Raji (cell line): ENCODE results near the gene AGPAT4.

Experiments used
- POLR2A ChIP-seq: IDR thresholded peaks from 2 replicates; pipeline ENCODE4 v1.6.1; 2011; ENCODE audit warnings: low read depth, low read length, control low read depth; ENCODE audit not compliant: insufficient read depth

The AGPAT4 gene

DNA sequence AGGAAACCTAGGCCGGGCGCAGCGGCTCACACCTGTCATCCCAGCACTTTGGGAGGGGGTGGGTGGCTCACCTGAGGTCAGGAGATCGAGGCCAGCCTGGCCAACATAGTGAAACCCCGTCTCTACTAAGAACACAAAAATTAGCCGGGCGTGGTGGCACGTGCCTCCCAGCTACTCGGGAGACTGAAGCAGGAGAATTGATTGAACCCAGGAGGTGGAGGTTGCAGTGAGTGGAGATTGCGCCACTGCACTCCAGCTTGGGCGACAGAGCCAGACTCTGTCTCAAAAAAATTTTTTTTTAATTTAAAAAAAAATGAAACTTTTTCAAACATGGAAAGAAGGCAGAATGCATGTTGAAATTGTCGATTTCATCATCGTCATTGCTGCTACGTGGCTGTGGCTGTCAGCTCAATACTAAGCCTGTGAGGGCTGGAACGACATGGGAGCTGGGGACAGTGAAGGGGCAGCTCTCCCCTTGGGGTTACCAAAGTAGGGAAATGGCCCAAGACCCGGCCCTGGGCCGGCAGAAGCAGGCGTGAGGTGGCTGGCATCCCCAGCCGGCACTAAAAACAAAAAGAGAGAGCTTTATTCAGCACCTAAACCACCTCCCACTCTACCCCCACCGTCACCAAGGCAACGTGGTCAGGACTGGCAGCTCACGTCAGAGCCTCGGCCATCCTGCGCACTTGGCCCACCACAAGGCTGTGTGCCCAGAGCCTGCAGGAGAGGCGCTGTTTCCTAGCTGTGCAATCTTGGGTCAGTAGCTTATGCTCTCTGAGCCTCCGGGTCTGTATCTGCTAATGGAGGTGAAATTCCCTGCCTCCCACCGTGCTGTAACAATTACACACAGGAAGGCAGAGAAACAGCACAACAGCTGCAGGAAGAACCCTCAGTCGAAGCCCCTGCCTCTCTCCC lies 30.8 kb downstream of the AGPAT4 start:
- no peak for TF ChIP-seq POLR2A

DNA sequence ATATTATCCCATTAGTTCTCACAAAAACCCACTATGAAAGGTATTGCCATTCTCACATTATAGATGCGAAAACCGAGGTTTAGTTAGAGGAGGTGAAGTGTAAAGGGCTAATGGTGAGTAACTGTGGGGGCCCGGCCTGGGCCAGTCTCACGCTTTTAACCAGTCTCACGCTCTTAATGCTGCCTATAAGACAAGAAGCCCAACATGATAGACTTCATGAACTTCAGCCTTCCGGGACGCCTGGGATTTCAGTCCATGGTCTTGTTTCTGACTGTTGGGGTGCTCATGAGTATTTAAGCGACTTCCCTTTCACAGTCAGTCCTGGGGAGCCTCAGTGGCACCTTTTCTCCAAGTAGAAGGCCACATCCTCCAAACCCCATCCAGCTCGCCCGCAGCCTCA lies 31.7 kb downstream of the AGPAT4 start:
- no peak for TF ChIP-seq POLR2A

DNA sequence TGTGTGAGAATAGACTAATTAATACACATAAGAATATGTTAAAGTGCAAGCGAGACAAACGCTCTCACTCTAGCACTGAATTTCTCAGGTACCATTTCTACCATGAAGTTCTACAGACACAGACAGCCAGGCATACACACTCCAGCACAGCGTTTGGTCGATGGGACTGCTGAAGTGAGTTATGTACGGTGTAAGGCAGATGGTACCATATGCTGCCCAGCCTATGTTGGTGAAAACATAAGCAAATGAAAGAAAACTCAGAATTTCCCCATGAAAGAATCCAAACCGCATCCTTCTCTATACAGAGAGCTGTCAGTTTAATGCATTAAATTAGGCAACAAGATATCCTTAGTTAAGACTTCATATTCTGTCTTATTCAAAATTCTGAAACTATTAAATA lies 34.9 kb downstream of the AGPAT4 start:
- TF ChIP-seq POLR2A: no peak

DNA sequence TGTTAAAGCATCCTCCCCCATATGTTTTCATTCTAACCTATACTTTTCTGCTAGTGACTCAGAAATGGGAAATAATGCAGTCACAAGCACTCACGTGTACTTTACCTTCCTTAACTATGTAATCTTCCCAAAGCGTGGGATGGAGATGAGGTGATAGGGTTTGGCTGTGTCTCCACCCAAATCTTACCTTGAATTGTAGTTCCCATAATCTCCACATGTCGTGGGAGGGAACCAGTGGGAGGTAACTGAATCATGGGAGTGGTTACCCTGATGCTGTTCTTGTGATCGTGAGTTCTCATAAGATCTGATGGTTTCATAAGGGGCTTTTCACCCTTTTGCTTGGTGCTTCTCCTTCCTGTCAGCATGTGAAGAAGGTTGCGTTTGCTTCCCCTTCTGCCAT lies 35.4 kb downstream of the AGPAT4 start:
- no peak for TF ChIP-seq POLR2A

DNA sequence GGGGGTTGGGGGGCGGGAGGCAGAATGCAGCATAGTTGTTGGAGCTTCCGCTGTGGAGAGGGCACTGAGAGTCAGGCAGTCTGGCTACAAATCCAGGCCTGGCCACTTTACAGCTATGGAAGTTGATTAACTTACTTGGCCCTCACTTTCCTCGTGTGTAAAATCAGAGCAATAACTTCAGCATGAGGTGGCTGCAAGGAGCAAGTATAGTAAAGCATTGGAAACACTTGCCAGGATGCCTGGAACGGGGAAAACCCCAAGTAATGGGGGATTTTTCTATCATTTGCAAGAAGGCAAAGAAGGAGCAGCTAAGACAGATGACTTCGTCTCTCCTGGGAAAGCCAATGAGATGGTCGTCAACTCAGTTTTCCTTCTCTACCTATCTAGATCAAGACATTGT lies 35.8 kb downstream of the AGPAT4 start:
- no peak for TF ChIP-seq POLR2A

DNA sequence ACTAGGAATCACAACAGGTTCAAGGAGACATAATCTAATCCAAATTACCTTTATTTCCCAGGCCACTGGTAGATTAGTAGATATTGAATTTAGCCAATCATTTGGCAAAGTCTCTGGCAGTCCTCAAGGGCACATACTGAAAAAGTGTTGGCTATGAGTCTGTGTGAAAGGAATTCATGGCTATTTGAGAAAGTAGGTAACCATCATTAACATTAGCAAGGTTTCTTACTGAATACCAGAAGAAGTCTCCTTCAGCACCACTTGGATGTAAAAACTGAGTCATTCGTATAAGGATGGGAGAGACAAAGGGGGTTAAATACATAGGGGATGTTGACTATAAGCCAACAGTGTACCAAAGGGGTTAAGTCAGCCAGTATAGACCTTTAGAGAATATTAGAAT lies 36.7 kb downstream of the AGPAT4 start:
- no peak for TF ChIP-seq POLR2A

DNA sequence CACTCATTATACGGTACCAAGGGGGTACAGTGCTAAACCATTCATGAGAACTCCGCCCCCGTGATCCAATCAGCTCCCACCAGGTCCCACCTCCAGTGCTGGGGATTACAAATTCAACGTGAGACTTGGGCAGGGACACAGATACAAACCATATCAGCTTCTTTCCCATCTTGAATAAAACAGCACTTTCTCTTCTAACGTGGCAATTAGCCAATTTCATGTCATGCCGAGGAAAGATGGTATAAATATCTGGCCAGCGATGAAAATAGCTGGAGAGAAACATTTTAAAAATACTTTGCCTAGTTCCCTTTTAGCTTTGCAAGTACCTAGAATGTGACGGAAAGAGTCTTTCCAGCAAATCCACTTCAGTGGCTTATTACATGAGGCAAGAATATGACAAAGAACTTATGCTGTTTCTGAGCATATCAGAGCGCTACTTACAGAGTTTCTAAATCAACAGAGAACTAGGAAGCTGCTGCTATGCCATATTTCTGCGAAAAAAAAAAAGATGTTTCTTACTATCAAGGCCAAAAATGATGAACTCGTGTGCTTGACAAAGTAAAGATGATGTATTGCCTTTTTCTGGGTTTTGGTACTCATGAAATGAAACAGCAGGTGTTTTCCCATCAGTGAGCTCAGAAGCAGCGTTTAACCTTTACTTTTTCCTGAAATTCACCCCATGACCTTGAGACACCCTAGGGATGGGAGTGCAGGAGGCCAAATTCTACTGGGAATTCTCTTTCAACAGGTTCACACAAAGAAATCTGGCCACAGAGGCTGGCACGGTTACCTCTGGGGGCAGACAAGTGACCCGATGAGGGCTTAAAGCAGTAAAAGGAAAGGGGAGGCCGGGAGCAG lies 37.9 kb downstream of the AGPAT4 start:
- TF ChIP-seq POLR2A: no peak

DNA sequence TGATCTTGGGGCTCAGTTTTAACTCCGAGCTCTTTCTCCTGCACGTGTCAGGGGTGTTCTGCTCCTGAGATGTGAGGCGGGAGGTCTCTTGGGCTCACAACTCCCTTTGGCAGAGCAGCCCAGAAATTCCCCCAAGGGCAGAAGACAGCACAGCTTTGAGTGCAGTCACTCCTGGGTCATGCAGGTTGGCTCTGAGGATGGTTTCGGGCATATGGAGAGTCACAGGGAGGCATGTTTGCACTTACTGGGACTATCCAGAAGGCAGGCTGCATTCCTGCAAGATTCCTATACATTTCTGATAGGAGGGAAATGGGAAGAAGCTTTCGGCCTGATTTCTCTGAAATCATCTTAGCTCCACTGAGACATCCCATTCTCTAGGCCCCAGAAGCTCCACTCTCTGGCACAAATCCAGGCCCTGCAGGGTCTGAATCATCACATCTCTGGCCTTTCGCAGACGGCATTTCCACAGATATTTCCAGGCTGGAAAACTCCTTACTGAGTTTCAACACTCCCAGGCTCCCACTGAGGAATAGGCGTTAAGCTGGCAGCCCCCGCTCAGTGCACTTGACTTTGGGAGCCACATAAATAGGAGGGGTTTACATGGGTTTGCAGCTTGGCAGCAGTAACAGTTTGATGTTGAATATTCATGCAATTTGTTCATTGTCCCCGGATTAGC lies 39.7 kb downstream of the AGPAT4 start:
- TF ChIP-seq POLR2A: no peak

DNA sequence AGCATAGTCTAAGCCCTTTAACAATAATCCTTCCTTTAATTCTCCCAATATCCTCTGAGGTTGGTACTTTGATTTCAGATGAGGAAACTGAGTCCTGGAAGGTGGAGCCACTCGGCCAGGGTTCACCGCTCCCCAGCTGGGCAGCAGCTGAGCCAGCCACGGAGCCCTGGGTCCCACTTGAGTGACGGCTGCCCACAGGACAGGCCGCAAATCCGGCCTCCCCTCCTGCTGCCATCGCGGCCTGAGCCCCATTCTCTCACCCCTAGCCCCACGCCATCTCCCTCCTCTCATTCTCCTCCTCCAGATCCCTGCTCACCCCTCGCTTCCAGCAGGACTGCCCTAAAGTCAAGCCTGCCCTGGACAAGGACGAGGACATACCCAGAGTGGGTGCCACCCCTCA lies 41.4 kb downstream of the AGPAT4 start:
- TF ChIP-seq POLR2A: no peak

DNA sequence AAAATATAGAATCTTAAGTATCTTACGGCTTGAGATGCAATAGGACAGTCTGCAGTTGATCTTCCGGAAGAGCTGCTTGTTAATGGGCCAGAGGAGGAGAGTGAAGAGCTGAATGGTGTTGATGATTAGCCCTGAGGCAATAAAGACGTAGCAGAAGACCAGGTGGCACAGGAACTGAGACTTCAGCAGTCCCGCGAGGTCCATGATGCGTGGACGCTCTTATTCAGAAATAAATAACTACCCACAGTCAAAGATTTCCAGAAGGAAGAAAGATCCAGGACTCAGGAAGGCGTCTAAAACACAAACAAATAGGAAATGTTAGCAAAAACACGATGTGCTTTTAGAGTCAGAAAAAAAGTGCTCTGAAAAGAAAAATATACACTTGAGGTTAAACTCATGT lies 41.9 kb downstream of the AGPAT4 start:
- TF ChIP-seq POLR2A: no peak

DNA sequence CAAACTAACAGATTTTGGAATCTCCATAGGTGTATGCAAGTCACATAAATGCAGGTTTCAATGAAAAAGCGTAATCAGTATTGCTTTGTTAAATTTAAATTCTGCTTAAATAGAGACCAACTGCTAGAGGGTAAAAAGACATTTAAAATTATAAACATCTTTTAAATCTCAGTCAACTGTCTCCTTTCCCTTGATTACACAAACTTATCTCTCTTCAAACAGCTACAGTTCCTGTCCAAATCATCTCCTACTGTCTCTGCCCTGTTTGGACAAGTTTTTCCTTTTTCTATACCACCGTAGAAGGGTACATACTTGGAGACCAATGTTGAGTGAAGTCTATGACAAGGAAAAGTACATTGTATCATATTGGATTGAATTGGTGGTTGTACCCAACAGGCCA lies 43.5 kb downstream of the AGPAT4 start:
- TF ChIP-seq POLR2A: no peak

DNA sequence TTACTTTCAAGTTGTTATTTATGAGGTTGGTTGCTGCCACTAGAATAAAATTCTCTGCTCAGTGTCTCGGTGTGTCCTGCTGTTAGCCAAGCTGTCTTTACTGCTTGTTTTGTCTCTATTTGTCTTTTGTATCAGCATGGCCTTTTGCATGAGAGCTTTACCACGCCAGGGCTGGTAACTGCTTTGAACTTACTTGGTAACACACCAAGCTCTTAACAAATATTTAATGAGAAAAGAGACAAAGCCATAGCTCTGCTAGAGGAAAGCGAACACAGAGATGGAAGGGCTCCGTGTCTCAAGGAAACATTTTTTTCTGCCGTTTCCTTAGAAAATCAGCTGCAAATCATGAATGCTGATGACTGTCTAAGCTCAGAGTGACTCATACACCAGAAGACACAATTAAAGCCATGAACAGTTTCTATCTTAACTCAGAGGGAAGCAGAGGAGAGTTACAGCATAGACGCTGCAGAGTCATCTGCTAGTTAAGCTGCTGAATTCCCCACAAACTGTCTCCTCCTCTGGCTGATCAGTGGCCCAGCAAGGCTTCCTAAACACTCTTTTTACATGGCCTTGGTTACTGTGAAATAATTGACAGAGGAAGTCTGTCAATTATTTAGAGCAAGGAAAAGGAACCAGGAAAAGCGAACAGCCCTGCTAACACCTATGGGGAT lies 44.8 kb downstream of the AGPAT4 start:
- TF ChIP-seq POLR2A: no peak

DNA sequence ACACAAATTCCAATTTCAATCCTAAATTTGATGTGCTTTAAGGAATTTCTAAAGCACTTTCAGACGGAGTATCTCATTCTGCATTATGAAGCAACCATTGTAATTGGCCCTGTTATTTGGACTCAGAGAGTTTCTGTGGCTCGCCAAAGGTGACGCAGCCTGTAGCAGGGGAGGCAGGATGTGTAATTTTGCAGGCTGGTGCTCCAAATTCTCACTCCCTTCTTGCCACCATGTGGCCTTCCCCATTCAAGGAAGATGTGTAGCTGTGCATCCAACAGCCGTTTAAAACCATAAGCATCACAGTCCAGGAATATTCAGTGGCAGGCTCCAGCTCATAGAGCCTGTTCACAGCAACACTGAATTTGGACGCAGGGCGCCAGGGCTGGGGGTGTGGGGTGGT lies 45.8 kb downstream of the AGPAT4 start:
- no peak for TF ChIP-seq POLR2A

DNA sequence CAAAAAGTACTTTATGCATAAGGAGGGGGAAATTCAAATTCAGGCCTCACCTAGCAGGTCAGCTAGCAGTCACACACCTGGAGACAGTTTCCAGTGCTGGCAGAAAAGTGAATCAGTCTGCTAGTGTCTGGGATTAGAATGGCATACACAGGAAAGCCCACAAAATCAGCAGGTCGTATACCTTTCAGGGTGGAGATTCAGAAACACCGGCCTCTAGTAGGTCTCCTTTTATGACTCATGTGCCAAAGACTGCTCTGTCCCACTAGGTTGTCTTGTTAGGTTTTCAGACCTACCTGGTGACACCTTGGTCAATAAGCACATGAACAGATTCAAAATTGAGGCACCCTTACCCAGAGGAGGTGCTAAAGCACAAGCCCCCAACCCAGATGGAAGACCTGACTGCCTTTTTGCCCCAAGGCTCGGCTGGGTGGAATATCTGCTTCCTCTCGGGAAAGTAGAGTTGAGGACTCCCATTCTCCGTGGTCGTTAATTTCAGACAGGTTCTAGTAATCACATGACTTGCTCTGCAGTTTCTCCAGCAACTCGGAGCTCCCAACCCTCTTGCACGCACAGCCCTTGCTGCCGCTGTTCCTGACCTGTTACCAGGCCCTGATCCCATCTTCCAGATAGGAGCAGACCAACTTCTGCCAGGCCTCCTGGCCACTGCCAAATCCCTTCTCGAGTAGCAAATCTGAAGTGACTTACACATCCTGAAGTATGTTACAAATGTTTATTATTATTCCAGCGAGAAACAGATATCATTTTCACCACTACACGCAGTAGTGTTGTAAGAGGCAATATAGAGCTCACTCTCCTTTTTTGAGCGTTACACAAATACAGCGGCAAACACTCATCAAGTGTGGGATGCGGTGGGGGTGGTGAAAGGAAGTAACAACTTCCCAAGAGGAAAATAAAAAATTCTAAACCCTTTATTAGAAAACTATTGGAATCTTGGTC lies 46.6 kb downstream of the AGPAT4 start:
- no peak for TF ChIP-seq POLR2A
